ENCODE data around the gene C1QTNF3. TPM values are rescaled to one million over a fixed set of nuclear protein-coding genes. Genes with fewer than 3 reads are reported as not detected.

The C1QTNF3 gene
- total and polyA plus RNA-seq, 2 experiments from 2014 or later = 1.7 to 2.0 TPM

- TF ChIP-seq NANOG (IDR thresholded peaks at IDR 0.05; ENCODE audit: borderline replicate concordance) (no peak), EZH2phosphoT487 (IDR thresholded peaks at IDR 0.05; ENCODE audit: unreplicated experiment) (no peak), POLR2AphosphoS5 (IDR thresholded peaks at IDR 0.05; ENCODE audit: low read depth) (no peak)
These were observed 33.4 kb downstream of the C1QTNF3 start (continued) for GRCh38 chr5:34009610-34010009.

DNA sequence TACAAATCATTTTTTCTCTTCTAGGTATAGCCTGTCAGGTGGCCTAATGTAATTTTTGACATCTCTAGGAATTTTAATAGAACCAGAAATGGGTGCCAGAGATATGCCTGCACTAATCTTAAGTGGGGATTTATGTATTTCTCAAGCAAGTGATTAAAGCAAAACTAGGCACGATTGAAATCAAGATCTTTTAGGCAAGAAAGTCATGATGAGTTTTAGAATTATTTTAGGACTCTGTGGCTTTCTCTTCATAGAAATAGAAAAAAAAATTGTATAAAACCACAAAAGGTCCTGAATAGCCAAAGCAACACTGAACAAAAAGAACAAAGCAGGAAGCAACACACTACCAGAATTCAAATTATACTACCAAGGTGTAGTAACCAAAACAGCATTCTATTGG, 34.2 kb downstream of the C1QTNF3 start:
- ATAC-seq = no peak
- H3K4me3 ChIP-seq = peak overlapping the region; percentile 59
- H3K27me3 ChIP-seq (ENCODE audit: insufficient read depth) = no peaks in the 10 kb centered on the region
- H3K9me2 ChIP-seq (ENCODE audit: insufficient read depth) = no peaks in the 10 kb centered on the region
- H3F3A ChIP-seq (replicated peaks; ENCODE audit: low read depth) = no peaks in the 10 kb centered on the region
- DNase-seq (ENCODE audit: low spot score) = no peak
- TF ChIP-seq EZH2phosphoT487 (IDR thresholded peaks at IDR 0.05; ENCODE audit: unreplicated experiment) = no peak
- TF ChIP-seq, protein P1, sequence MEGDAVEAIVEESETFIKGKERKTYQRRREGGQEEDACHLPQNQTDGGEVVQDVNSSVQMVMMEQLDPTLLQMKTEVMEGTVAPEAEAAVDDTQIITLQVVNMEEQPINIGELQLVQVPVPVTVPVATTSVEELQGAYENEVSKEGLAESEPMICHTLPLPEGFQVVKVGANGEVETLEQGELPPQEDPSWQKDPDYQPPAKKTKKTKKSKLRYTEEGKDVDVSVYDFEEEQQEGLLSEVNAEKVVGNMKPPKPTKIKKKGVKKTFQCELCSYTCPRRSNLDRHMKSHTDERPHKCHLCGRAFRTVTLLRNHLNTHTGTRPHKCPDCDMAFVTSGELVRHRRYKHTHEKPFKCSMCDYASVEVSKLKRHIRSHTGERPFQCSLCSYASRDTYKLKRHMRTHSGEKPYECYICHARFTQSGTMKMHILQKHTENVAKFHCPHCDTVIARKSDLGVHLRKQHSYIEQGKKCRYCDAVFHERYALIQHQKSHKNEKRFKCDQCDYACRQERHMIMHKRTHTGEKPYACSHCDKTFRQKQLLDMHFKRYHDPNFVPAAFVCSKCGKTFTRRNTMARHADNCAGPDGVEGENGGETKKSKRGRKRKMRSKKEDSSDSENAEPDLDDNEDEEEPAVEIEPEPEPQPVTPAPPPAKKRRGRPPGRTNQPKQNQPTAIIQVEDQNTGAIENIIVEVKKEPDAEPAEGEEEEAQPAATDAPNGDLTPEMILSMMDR (conservative IDR thresholded peaks at IDR 0.05; ENCODE audit: low read depth in 2 of 2) = no peak
- TF ChIP-seq ZNF331 (CRISPR knock-in tag; IDR thresholded peaks at IDR 0.05; ENCODE audit: low read depth) = no peak
- no peak for TF ChIP-seq POLR2AphosphoS5 (IDR thresholded peaks at IDR 0.05; ENCODE audit: low read depth)
- TF ChIP-seq CREB1 (CRISPR knock-in tag; IDR thresholded peaks at IDR 0.05; ENCODE audit: low read depth) = no peak
- TF ChIP-seq ZNF114 (CRISPR knock-in tag; IDR thresholded peaks at IDR 0.05) = no peak
- TF ChIP-seq JUNB (IDR thresholded peaks at IDR 0.05; ENCODE audit: unreplicated experiment) = no peak
- TF ChIP-seq NANOG (IDR thresholded peaks at IDR 0.05; ENCODE audit: borderline replicate concordance) = no peak
- no peak for TF ChIP-seq STAT1 (IDR thresholded peaks at IDR 0.05; ENCODE audit: unreplicated experiment)
- TF ChIP-seq, protein P2, sequence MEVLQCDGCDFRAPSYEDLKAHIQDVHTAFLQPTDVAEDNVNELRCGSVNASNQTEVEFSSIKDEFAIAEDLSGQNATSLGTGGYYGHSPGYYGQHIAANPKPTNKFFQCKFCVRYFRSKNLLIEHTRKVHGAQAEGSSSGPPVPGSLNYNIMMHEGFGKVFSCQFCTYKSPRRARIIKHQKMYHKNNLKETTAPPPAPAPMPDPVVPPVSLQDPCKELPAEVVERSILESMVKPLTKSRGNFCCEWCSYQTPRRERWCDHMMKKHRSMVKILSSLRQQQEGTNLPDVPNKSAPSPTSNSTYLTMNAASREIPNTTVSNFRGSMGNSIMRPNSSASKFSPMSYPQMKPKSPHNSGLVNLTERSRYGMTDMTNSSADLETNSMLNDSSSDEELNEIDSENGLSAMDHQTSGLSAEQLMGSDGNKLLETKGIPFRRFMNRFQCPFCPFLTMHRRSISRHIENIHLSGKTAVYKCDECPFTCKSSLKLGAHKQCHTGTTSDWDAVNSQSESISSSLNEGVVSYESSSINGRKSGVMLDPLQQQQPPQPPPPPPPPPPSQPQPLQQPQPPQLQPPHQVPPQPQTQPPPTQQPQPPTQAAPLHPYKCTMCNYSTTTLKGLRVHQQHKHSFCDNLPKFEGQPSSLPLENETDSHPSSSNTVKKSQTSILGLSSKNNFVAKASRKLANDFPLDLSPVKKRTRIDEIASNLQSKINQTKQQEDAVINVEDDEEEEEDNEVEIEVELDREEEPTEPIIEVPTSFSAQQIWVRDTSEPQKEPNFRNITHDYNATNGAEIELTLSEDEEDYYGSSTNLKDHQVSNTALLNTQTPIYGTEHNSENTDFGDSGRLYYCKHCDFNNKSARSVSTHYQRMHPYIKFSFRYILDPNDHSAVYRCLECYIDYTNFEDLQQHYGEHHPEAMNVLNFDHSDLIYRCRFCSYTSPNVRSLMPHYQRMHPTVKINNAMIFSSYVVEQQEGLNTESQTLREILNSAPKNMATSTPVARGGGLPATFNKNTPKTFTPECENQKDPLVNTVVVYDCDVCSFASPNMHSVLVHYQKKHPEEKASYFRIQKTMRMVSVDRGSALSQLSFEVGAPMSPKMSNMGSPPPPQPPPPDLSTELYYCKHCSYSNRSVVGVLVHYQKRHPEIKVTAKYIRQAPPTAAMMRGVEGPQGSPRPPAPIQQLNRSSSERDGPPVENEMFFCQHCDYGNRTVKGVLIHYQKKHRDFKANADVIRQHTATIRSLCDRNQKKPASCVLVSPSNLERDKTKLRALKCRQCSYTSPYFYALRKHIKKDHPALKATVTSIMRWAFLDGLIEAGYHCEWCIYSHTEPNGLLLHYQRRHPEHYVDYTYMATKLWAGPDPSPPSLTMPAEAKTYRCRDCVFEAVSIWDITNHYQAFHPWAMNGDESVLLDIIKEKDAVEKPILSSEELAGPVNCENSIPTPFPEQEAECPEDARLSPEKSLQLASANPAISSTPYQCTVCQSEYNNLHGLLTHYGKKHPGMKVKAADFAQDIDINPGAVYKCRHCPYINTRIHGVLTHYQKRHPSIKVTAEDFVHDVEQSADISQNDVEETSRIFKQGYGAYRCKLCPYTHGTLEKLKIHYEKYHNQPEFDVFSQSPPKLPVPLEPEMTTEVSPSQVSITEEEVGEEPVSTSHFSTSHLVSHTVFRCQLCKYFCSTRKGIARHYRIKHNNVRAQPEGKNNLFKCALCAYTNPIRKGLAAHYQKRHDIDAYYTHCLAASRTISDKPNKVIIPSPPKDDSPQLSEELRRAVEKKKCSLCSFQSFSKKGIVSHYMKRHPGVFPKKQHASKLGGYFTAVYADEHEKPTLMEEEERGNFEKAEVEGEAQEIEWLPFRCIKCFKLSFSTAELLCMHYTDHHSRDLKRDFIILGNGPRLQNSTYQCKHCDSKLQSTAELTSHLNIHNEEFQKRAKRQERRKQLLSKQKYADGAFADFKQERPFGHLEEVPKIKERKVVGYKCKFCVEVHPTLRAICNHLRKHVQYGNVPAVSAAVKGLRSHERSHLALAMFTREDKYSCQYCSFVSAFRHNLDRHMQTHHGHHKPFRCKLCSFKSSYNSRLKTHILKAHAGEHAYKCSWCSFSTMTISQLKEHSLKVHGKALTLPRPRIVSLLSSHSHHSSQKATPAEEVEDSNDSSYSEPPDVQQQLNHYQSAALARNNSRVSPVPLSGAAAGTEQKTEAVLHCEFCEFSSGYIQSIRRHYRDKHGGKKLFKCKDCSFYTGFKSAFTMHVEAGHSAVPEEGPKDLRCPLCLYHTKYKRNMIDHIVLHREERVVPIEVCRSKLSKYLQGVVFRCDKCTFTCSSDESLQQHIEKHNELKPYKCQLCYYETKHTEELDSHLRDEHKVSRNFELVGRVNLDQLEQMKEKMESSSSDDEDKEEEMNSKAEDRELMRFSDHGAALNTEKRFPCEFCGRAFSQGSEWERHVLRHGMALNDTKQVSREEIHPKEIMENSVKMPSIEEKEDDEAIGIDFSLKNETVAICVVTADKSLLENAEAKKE (CRISPR knock-in tag; IDR thresholded peaks at IDR 0.05) = no peak
- no peak for TF ChIP-seq ETS1 (IDR thresholded peaks at IDR 0.05)
- TF ChIP-seq EZH2 (IDR thresholded peaks at IDR 0.05; ENCODE audit: low read depth, unreplicated experiment) = no peak
- TF ChIP-seq, protein P3, sequence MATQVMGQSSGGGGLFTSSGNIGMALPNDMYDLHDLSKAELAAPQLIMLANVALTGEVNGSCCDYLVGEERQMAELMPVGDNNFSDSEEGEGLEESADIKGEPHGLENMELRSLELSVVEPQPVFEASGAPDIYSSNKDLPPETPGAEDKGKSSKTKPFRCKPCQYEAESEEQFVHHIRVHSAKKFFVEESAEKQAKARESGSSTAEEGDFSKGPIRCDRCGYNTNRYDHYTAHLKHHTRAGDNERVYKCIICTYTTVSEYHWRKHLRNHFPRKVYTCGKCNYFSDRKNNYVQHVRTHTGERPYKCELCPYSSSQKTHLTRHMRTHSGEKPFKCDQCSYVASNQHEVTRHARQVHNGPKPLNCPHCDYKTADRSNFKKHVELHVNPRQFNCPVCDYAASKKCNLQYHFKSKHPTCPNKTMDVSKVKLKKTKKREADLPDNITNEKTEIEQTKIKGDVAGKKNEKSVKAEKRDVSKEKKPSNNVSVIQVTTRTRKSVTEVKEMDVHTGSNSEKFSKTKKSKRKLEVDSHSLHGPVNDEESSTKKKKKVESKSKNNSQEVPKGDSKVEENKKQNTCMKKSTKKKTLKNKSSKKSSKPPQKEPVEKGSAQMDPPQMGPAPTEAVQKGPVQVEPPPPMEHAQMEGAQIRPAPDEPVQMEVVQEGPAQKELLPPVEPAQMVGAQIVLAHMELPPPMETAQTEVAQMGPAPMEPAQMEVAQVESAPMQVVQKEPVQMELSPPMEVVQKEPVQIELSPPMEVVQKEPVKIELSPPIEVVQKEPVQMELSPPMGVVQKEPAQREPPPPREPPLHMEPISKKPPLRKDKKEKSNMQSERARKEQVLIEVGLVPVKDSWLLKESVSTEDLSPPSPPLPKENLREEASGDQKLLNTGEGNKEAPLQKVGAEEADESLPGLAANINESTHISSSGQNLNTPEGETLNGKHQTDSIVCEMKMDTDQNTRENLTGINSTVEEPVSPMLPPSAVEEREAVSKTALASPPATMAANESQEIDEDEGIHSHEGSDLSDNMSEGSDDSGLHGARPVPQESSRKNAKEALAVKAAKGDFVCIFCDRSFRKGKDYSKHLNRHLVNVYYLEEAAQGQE (IDR thresholded peaks at IDR 0.05; ENCODE audit: unreplicated experiment) = no peak
- Mint-ChIP-seq H3K27ac (peak overlapping the region; percentile 97), H3K4me3 (peak overlapping the region; percentile 91), H3K9me3 (no peaks in the 10 kb centered on the region), H3K36me3 (ENCODE audit: low read depth) (peaks cover 2% of the 10 kb centered on the region), H3K27me3 (ENCODE audit: insufficient read depth, low read depth, poor library complexity) (peaks cover 10% of the 10 kb centered on the region), H3K4me1 (peaks cover 12% of the 10 kb centered on the region; the same call in 2 of the 3 replicates)
- H3K4me1 ChIP-seq (ENCODE audit: insufficient read depth) = peaks cover 5% of the 10 kb centered on the region; the same call in 1 of the 2 replicates
- peak overlapping the region; percentile 78 for H3K4me2 ChIP-seq
- H4K20me1 ChIP-seq (replicated peaks; ENCODE audit: insufficient read depth) = no peaks in the 10 kb centered on the region
- no peaks in the 10 kb centered on the region for H3K79me2 ChIP-seq (replicated peaks; ENCODE audit: insufficient read depth)
- 0 out of 2 replicates have a peak, but pooled peaks cover 3% of the 10 kb centered on the region for H3K36me3 ChIP-seq (ENCODE audit: insufficient read depth)
- H2AFZ ChIP-seq = peak overlapping the region; percentile 74; the same call in 1 of the 2 replicates
- peak overlapping the region; percentile 96 for H3K27ac ChIP-seq (ENCODE audit: low read depth)

All from GM23338 (cell line).